ENCODE data around the gene ZNF555.
"Not testable (repeated sequence)": the region's sequence is repeated elsewhere in the genome, so short reads cannot be mapped to it uniquely, and the experiment has no call there.

ZNF555 gene

DNA sequence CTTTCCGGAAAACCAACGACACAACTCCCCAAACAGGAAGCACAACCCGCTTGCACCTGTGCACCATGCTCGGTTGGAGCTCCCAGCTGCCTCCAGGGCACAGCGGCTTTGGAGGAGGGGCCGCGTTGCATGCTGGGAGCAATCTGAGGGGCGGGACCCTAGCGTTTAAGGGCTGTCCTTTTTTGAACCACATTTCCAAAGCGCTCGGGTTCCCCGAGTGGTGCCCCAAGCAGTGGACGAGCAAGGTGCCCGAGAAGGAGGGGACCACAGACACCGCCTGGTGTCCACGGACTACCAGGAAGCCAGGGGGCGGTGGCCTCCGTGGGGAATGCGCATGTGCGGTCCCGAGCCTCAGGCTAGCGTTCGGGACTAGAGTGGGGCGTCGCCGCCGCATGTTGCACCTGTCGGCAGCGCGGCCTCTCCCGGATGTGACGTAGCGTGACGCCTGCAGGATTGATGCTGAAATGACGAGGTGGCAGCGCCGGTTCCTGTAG, 47.5 kb downstream of the ZNF555 start:
- no peak for TF ChIP-seq POLR2A (IDR thresholded peaks at IDR 0.05; ENCODE audit: low read depth, low read length)
- DNase-seq (ENCODE audit: insufficient read length, low spot score): no peak
- FAIRE-seq: no peak

DNA sequence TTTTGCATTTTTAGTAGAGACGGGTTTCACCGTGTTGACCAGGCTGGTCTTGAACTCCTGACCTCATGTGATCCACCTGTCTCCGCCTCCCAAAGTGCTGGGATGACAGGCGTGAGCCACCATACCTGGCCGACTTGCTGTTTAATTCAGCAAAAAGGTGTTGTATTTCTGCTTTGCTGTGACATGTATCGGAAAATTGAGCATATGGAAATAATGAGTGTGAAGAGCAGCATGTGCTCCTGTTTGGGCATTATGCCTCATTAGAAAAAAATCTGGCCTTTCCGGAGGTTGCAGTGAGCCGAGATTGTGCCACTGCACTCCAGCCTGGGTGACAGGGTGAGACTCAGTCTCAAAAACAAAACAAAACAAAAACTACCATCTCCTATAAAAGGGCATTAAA, 49.3 kb downstream of the ZNF555 start:
- DNase-seq (ENCODE audit: insufficient read length, low spot score); FAIRE-seq: not testable (repeated sequence)

- no peak for FAIRE-seq
- DNase-seq (ENCODE audit: insufficient read length, low spot score): no peak
- TF ChIP-seq POLR2A (IDR thresholded peaks at IDR 0.05; ENCODE audit: low read depth, low read length): no peak
Observed at GRCh38 chr19:2896694-2897093, 55.4 kb downstream of the ZNF555 start.

- FAIRE-seq: peak; percentile 90
- peak; percentile 100 for DNase-seq (ENCODE audit: insufficient read length, low spot score)
- TF ChIP-seq POLR2A (IDR thresholded peaks at IDR 0.05; ENCODE audit: low read depth, low read length): peak; percentile 64; the same call in 1 of the 2 replicates
Observed at GRCh38 chr19:2900296-2901252, 59.3 kb downstream of the ZNF555 start, which contains the start of gene ZNF57. Gene ZNF57 (plus strand): TSS chr19:2900928. CDS start chr19:2901046, 118 bp downstream.

GRCh38 chr19:2902590-2903218, 61.4 kb downstream of the ZNF555 start:
- no peak for FAIRE-seq

GRCh38 chr19:2903326-2903725, 62.1 kb downstream of the ZNF555 start:
- DNase-seq (ENCODE audit: insufficient read length, low spot score); FAIRE-seq: not testable (repeated sequence)

More at GRCh38 chr19:2902590-2903218, 61.4 kb downstream of the ZNF555 start:
- TF ChIP-seq POLR2A (IDR thresholded peaks at IDR 0.05; ENCODE audit: low read depth, low read length): no peak
- DNase-seq (ENCODE audit: insufficient read length, low spot score): no peak

DNA sequence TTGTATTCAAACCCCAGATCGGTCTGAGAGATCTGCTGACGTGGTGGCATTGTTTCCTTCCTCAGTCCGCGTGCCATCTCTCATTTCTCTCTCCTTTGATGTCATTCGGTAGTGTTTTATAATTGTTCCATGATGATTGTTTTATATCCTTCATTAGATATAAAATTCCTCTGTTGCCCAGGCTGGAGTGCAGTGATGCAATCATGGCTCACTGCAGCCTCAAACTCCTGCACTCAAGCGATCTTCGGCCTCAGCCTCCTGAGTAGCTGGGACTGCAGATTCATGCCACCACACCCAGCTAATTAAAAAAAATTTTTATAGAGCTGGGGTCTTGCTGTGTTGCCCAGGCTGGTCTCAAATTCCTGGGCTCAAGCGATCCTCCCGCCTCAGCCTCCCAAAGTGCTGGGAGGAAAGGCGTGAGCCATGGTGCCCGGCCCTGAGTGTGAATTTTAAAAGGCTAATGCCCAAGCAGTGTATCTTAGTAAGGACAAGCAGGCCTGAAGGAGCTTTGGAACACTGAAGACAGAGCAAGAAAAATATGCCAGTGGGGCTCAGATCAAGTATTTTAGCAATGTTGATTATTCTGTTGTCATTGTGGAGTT, 64.7 kb downstream of the ZNF555 start:
- TF ChIP-seq POLR2A (IDR thresholded peaks at IDR 0.05; ENCODE audit: low read depth, low read length): no peak
- DNase-seq (ENCODE audit: insufficient read length, low spot score): no peak
- no peak for FAIRE-seq

DNA sequence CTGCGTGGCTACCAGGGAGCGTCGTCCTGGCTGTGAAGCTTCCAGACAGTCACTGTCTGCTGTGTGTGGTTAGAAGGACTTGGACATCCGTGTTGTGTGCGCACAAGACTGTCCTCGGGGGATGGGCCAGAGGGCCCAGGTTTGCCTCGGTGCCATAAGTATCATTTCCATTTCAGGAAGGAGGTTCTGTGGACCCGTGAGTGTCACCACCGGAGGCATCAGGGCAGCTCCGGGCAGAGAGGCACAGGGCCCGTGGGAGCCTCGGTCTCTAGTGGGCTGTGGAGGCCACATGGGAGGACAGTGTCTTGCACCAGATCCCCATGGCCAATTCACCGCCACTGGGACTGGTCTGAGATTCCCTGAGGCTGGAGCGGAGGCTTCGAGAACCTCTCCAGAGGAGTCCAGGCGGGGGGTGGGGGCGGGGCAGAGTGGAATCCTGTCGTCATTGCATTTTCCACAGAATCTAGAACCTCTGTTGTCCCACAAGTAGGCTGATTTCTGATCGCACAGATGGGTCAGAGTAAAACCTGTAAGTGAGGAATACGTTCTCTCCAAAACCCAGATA, 65.4 kb downstream of the ZNF555 start:
- no peak for TF ChIP-seq POLR2A (IDR thresholded peaks at IDR 0.05; ENCODE audit: low read depth, low read length)
- DNase-seq (ENCODE audit: insufficient read length, low spot score) (no peak), FAIRE-seq (no peak)
